Hepatocyte (in vitro differentiated cells): Measurements from ENCODE around the gene SRR. TPM values are rescaled to one million over a fixed set of nuclear protein-coding genes. Genes with fewer than 3 reads are reported as not detected.
A peak's percentile ranks its signal among the peaks of the same experiment; 100 is the strongest.
"Not testable (repeated sequence)": the region's sequence is repeated elsewhere in the genome, so short reads cannot be mapped to it uniquely, and the experiment has no call there.

Experiments
- DNase-seq: peaks from one replicate; pipeline ENCODE4 v3.0.0-alpha.2; 2016; ENCODE audit warnings: low spot score
- H2AFZ ChIP-seq: fragments of 200-600 bp; sonication (generic); 2 replicates; pipeline ENCODE4 v1.6.0; 2016; ENCODE audit warnings: antibody characterized with exemption, mild to moderate bottlenecking
- H3K27ac ChIP-seq: fragments of 200-600 bp; sonication (generic); 2 replicates; pipeline ENCODE4 v1.5.1; 2016; ENCODE audit warnings: mild to moderate bottlenecking
- H3K27me3 ChIP-seq: fragments of 200-600 bp; sonication (generic); 2 replicates; pipeline ENCODE4 v1.6.1; 2016
- H3K36me3 ChIP-seq: fragments of 200-600 bp; sonication (generic); replicated peaks from 2 replicates; pipeline ENCODE4 v1.5.1; 2016; ENCODE audit warnings: low read depth; ENCODE audit not compliant: insufficient read depth
- H3K4me1 ChIP-seq: fragments of 200-600 bp; sonication (generic); 2 replicates; pipeline ENCODE4 v1.5.1; 2016; ENCODE audit warnings: mild to moderate bottlenecking, moderate library complexity; ENCODE audit not compliant: insufficient read depth
- H3K4me2 ChIP-seq: fragments of 200-600 bp; sonication (generic); 2 replicates; pipeline ENCODE4 v1.6.0; 2016
- H3K4me3 ChIP-seq: fragments of 200-600 bp; sonication (generic); 2 replicates; pipeline ENCODE4 v1.5.1; 2016; ENCODE audit warnings: mild to moderate bottlenecking
- H3K79me2 ChIP-seq: fragments of 200-600 bp; sonication (generic); 2 replicates; pipeline ENCODE4 v1.6.0; 2017; ENCODE audit warnings: mild to moderate bottlenecking
- H3K9me2 ChIP-seq: fragments of 200-600 bp; sonication (generic); replicated peaks from 2 replicates; pipeline ENCODE4 v1.6.0; 2017; ENCODE audit warnings: mild to moderate bottlenecking; ENCODE audit not compliant: insufficient read depth
- H3K9me3 ChIP-seq: fragments of 200-600 bp; sonication (generic); 2 replicates; pipeline ENCODE4 v1.5.1; 2016; ENCODE audit warnings: low read depth, mild to moderate bottlenecking
- H4K20me1 ChIP-seq: fragments of 200-600 bp; sonication (generic); 2 replicates; pipeline ENCODE4 v1.6.0; 2016; ENCODE audit warnings: mild to moderate bottlenecking; ENCODE audit not compliant: insufficient read depth, poor library complexity, severe bottlenecking
- EZH2 ChIP-seq: fragments of 200-600 bp; sonication (generic); IDR thresholded peaks from 2 replicates; pipeline ENCODE4 v1.6.1; 2016; ENCODE audit warnings: antibody characterized with exemption, mild to moderate bottlenecking, borderline replicate concordance
- EZH2phosphoT487 ChIP-seq: fragments of 200-600 bp; sonication (generic); IDR thresholded peaks from one replicate; pipeline ENCODE4 v1.6.1; 2018; ENCODE audit warnings: antibody characterized with exemption, mild to moderate bottlenecking, low read depth, moderate library complexity; ENCODE audit not compliant: unreplicated experiment, severe bottlenecking
- WGBS: methylation state at CpG from one replicate; pipeline ENCODE4 v1.1.6; 2016; ENCODE audit warnings: low lambda C conversion rate; ENCODE audit errors: missing lambda C conversion rate; 5-methylcytosine and 5-hydroxymethylcytosine counted together
- polyA plus RNA-seq: library from polyadenylated mRNA; unstranded; fragments of >200 nt; fragmentation: Nextera tagmentation; extraction: Ambion mirVana; gene quantifications from 2 replicates; pipeline ENCODE4 v1.2.1, GENCODE V29; 2016
- total RNA-seq: library from RNA; depleted of rRNA; stranded (reverse); fragments of >200 nt; gene quantifications from 2 replicates; pipeline ENCODE4 v1.2.3, GENCODE V29; 2014
- TF ChIP-seq, protein P1 (sequence below): fragments of 200-600 bp; sonication (generic); IDR thresholded peaks from 2 replicates; pipeline ENCODE4 v1.5.1; 2016; ENCODE audit warnings: antibody characterized with exemption, mild to moderate bottlenecking; ENCODE audit not compliant: poor library complexity

Gene SRR
- total and polyA plus RNA-seq, 2 experiments from 2014 or later: 7.8 to 16.0 TPM

- 88% methylated on average over 8 of the region's 8 CpGs for WGBS
- Histone ChIP-seq H3K36me3 (no peaks in the 10 kb centered on the region), H3K4me1 (no peaks in the 10 kb centered on the region), H3K4me3 (no peak overlapping the region), H4K20me1 (no peaks in the 10 kb centered on the region), H3K9me3 (no peaks in the 10 kb centered on the region), H2AFZ (no peak overlapping the region), H3K27me3 (no peaks in the 10 kb centered on the region), H3K27ac (no peak overlapping the region), H3K79me2 (peaks cover 17% of the 10 kb centered on the region), H3K9me2 (no peaks in the 10 kb centered on the region), H3K4me2 (no peak overlapping the region)
- no peak for DNase-seq
- TF ChIP-seq EZH2phosphoT487 (no peak), EZH2 (no peak)
- TF ChIP-seq, protein P1, sequence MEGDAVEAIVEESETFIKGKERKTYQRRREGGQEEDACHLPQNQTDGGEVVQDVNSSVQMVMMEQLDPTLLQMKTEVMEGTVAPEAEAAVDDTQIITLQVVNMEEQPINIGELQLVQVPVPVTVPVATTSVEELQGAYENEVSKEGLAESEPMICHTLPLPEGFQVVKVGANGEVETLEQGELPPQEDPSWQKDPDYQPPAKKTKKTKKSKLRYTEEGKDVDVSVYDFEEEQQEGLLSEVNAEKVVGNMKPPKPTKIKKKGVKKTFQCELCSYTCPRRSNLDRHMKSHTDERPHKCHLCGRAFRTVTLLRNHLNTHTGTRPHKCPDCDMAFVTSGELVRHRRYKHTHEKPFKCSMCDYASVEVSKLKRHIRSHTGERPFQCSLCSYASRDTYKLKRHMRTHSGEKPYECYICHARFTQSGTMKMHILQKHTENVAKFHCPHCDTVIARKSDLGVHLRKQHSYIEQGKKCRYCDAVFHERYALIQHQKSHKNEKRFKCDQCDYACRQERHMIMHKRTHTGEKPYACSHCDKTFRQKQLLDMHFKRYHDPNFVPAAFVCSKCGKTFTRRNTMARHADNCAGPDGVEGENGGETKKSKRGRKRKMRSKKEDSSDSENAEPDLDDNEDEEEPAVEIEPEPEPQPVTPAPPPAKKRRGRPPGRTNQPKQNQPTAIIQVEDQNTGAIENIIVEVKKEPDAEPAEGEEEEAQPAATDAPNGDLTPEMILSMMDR: no peak
Observed at GRCh38 chr17:2263183-2264066, 40.3 kb upstream of the SRR start.

GRCh38 chr17:2264067-2264860 lies 39.5 kb upstream of the SRR start:
- TF ChIP-seq EZH2: no peak
- TF ChIP-seq, protein P1: no peak
- TF ChIP-seq EZH2phosphoT487: no peak
- Histone ChIP-seq H3K4me3 (no peak overlapping the region), H4K20me1 (no peaks in the 10 kb centered on the region), H3K79me2 (peaks cover 12% of the 10 kb centered on the region), H3K9me2 (no peaks in the 10 kb centered on the region), H3K27me3 (no peaks in the 10 kb centered on the region), H3K36me3 (no peaks in the 10 kb centered on the region), H3K27ac (no peak overlapping the region), H2AFZ (no peak overlapping the region), H3K4me2 (no peak overlapping the region), H3K9me3 (no peaks in the 10 kb centered on the region), H3K4me1 (no peaks in the 10 kb centered on the region)
- 81% methylated on average over 10 of the region's 10 CpGs for WGBS
- peak; percentile 24 for DNase-seq

DNA sequence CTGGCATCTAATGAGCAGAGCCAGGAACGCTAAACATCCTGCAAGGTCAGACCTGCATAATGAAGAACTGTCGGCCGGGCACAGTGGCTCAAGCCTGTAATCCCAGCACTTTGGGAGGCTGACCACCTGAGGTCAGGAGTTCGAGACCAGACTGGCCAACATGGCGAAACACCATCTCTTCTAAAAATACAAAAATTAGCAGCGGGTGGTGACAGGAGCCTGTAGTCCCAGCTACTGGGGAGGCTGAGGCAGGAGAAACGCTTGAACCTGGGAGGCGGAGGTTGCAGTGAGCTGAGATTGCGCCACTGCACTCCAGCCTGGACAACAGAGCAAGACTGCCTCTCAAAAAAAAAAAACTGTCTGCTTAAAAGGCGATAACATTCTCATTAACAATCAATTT lies 38.6 kb upstream of the SRR start:
- not testable (repeated sequence) for H3K9me2 ChIP-seq, H4K20me1 ChIP-seq, H3K36me3 ChIP-seq, H2AFZ ChIP-seq, H3K4me2 ChIP-seq, H3K4me3 ChIP-seq, H3K4me1 ChIP-seq, DNase-seq, H3K27me3 ChIP-seq, H3K27ac ChIP-seq, H3K9me3 ChIP-seq
- 95% methylated on average over 10 of the region's 10 CpGs for WGBS
- peaks cover 12% of the 10 kb centered on the region for H3K79me2 ChIP-seq
